Ovary (tissue), 3 donors: Measurements from ENCODE around the gene STX8.

Experiments
- CTCF ChIP-seq, 3 donors: fragments of 450-650 bp in 2 of 3; fragments of 200-600 bp in 1 of 3; IDR thresholded peaks; one replicate each; pipeline versions ENCODE4 v1.5.1 to v1.8.0; 2016 to 2022; ENCODE audit warnings: antibody characterized with exemption in 3 of 3, mild to moderate bottlenecking in 1 of 3
- EP300 ChIP-seq: sonication (generic); formaldehyde crosslinking; IDR thresholded peaks from one replicate; pipeline ENCODE4 v1.6.1; 2017; ENCODE audit warnings: antibody characterized with exemption
- POLR2A ChIP-seq: fragments of 450-650 bp; IDR thresholded peaks from one replicate; pipeline ENCODE4 v1.6.1; 2017; ENCODE audit warnings: antibody characterized with exemption, mild to moderate bottlenecking, moderate library complexity
- donor health status: DM: no; HTN: no; CAD: no.

- TF ChIP-seq CTCF (IDR thresholded peaks at IDR 0.05) (no peak), EP300 (no peak), POLR2A (no peak)
Observed at GRCh38 chr17:9346296-9346926, 229.2 kb downstream of the STX8 start.
